HFFc6 (cell line): ENCODE measurements around the gene MAFG. TPM values are rescaled to one million over a fixed set of nuclear protein-coding genes. Genes with fewer than 3 reads are reported as not detected.

ENCODE experiments used
- DNase-seq: peaks from one replicate; pipeline ENCODE4 v3.0.0-alpha.2; 2018
- H3K27ac Mint-ChIP-seq: 2 replicates; pipeline ENCODE4 v1.8.0; 2020; ENCODE audit warnings: mild to moderate bottlenecking, mixed read lengths
- H3K27me3 Mint-ChIP-seq: 2 replicates; pipeline ENCODE4 v1.8.0; 2021; ENCODE audit warnings: mild to moderate bottlenecking, moderate library complexity, mixed read lengths; ENCODE audit not compliant: insufficient read depth
- H3K36me3 Mint-ChIP-seq: 2 replicates; pipeline ENCODE4 v1.8.0; 2021; ENCODE audit warnings: low read depth, mixed read lengths
- H3K4me1 Mint-ChIP-seq: 2 replicates; pipeline ENCODE4 v1.8.0; 2020; ENCODE audit warnings: low read depth, mixed read lengths
- H3K4me3 Mint-ChIP-seq: 2 replicates; pipeline ENCODE4 v1.8.0; 2020; ENCODE audit warnings: mild to moderate bottlenecking, moderate library complexity, mixed read lengths
- H3K9me3 Mint-ChIP-seq: 2 replicates; pipeline ENCODE4 v1.8.0; 2020; ENCODE audit warnings: mild to moderate bottlenecking, mixed read lengths
- CTCF ChIP-seq: fragments of 200-600 bp; sonication (generic); IDR thresholded peaks from 2 replicates; pipeline ENCODE4 v1.5.0; 2021; ENCODE audit warnings: antibody characterized with exemption, mild to moderate bottlenecking
- total RNA-seq, 6 experiments: library from RNA; stranded (reverse); fragmentation: NEBNext Ultra II Directional; extraction: Animal tissue kit (Norgen Biotek cat#: 25700); gene quantifications; 2 replicates in 1 of 6; 3 replicates in 5 of 6; pipeline ENCODE4 v1.2.3, GENCODE V29; 2021

Gene MAFG
- total RNA-seq, 6 experiments from 2014 or later: 17.7 to 22.4 (median 18.2) TPM

DNA sequence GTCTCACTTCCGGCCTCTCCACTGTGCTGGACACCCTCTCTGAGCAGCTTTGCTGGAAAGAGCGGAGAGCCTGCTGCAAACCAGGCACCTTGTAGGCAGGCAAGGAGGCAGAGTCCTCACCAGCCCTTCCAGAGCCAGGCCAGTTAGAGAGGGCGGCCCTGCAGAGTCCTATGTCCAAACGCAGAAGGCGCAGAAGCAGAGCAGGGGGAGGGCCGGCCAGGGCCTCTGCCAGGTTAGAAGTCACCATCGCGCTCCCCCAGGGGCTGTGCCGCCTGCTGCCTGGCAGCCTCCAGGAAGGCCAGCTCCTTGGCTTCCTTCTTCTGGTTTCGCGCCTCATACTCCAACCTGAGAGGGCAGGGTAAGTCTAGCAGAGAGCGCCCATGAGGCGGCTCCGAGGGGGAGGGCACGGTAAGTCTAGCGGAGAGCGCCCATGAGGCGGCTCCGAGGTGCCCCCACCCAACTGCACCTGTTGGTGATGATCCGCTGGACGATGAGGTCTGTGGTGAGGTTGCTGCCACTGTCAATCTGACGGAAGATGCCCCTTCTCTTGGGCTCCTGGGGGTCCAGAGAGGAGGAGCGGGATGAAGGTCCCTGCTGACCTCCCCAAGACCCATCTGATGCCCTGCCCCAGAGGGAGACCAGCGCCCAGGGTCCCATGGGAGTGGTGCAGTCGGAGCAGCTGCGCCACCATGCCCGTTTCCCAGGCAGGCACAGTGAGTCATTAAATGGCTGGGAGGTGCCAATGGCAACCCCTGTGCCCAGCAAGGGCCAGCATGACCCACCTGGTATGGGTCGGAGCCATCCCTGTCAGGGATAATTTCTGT lies 22.7 kb downstream of the MAFG start:
- Mint-ChIP-seq H3K9me3 (no peaks in the 10 kb centered on the region), H3K36me3 (peaks cover 11% of the 10 kb centered on the region), H3K27ac (no peak overlapping the region), H3K27me3 (peaks cover 7% of the 10 kb centered on the region), H3K4me3 (no peak overlapping the region), H3K4me1 (peaks cover 5% of the 10 kb centered on the region; the same call in 1 of the 2 replicates)
- DNase-seq: no peak
- TF ChIP-seq CTCF: no peak

DNA sequence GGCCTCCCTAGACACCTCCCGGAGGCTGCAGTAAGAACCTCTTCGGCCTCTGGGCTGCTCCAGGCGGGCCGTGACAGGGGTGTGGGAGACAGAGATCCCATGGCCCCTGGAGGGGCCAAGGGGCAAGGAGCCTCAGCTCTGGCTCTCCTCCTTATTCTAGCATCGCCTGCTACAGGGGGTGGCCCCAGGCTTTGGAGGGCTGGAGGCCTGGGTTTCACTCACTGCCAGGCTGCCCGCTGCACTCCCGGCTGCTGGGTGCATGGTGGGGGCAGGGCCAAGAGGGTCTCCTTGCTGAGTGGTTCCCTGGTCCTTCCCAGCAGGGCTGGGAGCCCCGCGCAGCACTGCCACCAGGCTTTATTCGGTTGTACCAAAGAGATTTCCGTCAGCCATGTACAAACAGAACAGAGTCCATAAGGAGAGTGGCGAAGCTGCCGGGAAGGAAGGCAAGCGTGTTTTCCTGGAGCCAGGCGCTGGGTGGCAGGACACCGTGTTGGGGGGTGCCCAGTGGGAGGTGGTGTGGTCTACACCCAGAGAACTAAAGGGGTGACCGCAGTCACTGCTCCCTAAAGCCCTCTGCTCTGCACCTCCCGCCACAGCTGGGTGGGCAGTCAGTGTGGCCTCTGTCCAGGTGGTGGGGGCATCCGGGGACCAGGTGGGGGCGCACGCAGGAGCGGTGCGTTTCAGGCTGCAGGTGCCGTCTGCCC lies 23.5 kb downstream of the MAFG start:
- no peak for DNase-seq
- Mint-ChIP-seq H3K4me1 (peaks cover 10% of the 10 kb centered on the region), H3K27ac (no peak overlapping the region), H3K9me3 (no peaks in the 10 kb centered on the region), H3K27me3 (peaks cover 7% of the 10 kb centered on the region), H3K36me3 (peaks cover 11% of the 10 kb centered on the region), H3K4me3 (no peak overlapping the region)
- no peak for TF ChIP-seq CTCF

DNA sequence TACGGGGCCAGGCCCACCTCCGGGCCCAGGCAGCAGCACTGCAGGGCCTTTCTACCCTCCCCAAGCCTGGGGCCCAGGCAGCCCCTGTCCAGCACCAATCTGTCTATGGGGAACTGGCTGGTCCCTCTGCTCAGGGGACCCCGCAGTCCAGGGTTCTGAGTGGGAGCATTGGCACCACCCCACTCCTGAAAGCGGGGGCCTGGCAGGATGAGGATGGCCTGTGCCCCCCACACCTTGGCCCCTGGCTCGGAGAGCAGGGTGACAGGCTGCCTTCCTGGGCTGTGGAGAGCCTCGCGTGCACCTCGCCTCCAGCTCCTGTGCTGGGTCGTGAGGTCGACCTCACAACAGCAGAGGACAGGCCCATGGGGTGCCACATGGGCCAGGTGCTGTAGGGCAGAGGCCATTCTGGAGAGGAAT lies 24.1 kb downstream of the MAFG start:
- peaks cover 7% of the 10 kb centered on the region for H3K27me3 Mint-ChIP-seq
- DNase-seq: no peak
- no peak overlapping the region for H3K27ac Mint-ChIP-seq
- no peak overlapping the region for H3K4me3 Mint-ChIP-seq
- no peak for TF ChIP-seq CTCF
- H3K36me3 Mint-ChIP-seq: peaks cover 11% of the 10 kb centered on the region
- H3K4me1 Mint-ChIP-seq: peaks cover 16% of the 10 kb centered on the region
- H3K9me3 Mint-ChIP-seq: no peaks in the 10 kb centered on the region

- peaks cover 22% of the 10 kb centered on the region for H3K4me1 Mint-ChIP-seq
- no peak overlapping the region for H3K27ac Mint-ChIP-seq
- H3K27me3 Mint-ChIP-seq: peaks cover 7% of the 10 kb centered on the region
- TF ChIP-seq CTCF: no peak
- H3K36me3 Mint-ChIP-seq: peaks cover 16% of the 10 kb centered on the region
- DNase-seq: no peak
- H3K4me3 Mint-ChIP-seq: no peak overlapping the region
- no peaks in the 10 kb centered on the region for H3K9me3 Mint-ChIP-seq
Measured at GRCh38 chr17:81902653-81903414, 24.7 kb downstream of the MAFG start.

GRCh38 chr17:81902023-81902652 lies 25.4 kb downstream of the MAFG start, which contains the start of gene NPB:
TSS of gene NPB (plus strand) at chr17:81902238. CDS start at chr17:81902278, 40 bp downstream.
- Mint-ChIP-seq H3K27ac (no peak within 1 kb of the TSS; the same call in 1 of the 2 replicates), H3K9me3 (no peaks in the 10 kb centered on the region), H3K4me1 (peaks cover 26% of the 10 kb centered on the region), H3K4me3 (peak within 1 kb of the TSS; percentile 25; the same call in 1 of the 2 replicates), H3K36me3 (peaks cover 17% of the 10 kb centered on the region), H3K27me3 (peaks cover 7% of the 10 kb centered on the region)
- TF ChIP-seq CTCF: no peak
- no peak for DNase-seq
